ENCODE measurements around the gene C2CD2L.
A peak's percentile ranks its signal among the peaks of the same experiment; 100 is the strongest.
"Not testable (repeated sequence)": the region's sequence is repeated elsewhere in the genome, so short reads cannot be mapped to it uniquely, and the experiment has no call there.

The C2CD2L gene

GRCh38 chr11:119106564-119107537 is at the start of gene C2CD2L:
Gene C2CD2L (plus strand): TSS chr11:119107344. CDS start chr11:119107742, 398 bp downstream.
- FAIRE-seq = peak; percentile 30

- FAIRE-seq = not testable (repeated sequence)
Observed at GRCh38 chr11:119059128-119059527, 48.0 kb upstream of the C2CD2L start.

GRCh38 chr11:119061256-119061655 is 45.9 kb upstream of the C2CD2L start:
- no peak for FAIRE-seq

GRCh38 chr11:119062779-119063178 is 44.4 kb upstream of the C2CD2L start:
- no peak for FAIRE-seq

GRCh38 chr11:119065369-119065768 is 41.8 kb upstream of the C2CD2L start:
- FAIRE-seq = no peak

GRCh38 chr11:119067371-119068222 is 39.5 kb upstream of the C2CD2L start, which contains the start of gene VPS11:
Gene VPS11 (plus strand): TSS chr11:119067818. CDS start chr11:119067824, 6 bp downstream.
- FAIRE-seq = peak; percentile 90

GRCh38 chr11:119077839-119078238 is 29.3 kb upstream of the C2CD2L start:
- FAIRE-seq = no peak

GRCh38 chr11:119078675-119079420 is 28.3 kb upstream of the C2CD2L start:
- no peak for FAIRE-seq

GRCh38 chr11:119081682-119082260 is 25.4 kb upstream of the C2CD2L start:
- FAIRE-seq = no peak

GRCh38 chr11:119084663-119085436 is 22.3 kb upstream of the C2CD2L start, which contains the start of gene HMBS:
Gene HMBS (plus strand): TSS chr11:119084881. CDS start chr11:119085034, 153 bp downstream.
- peak; percentile 93 for FAIRE-seq

- no peak for FAIRE-seq
Observed at GRCh38 chr11:119085437-119085847, 21.7 kb upstream of the C2CD2L start.

GRCh38 chr11:119087123-119087522 is 20.0 kb upstream of the C2CD2L start:
- FAIRE-seq = no peak

- no peak for FAIRE-seq
Observed at GRCh38 chr11:119087747-119088241, 19.4 kb upstream of the C2CD2L start.

- FAIRE-seq = no peak
Observed at GRCh38 chr11:119088406-119088805, 18.7 kb upstream of the C2CD2L start.

GRCh38 chr11:119089319-119089718 is 17.8 kb upstream of the C2CD2L start:
- FAIRE-seq = no peak

GRCh38 chr11:119091178-119091577 is 16.0 kb upstream of the C2CD2L start:
- no peak for FAIRE-seq

GRCh38 chr11:119091966-119092879 is 14.9 kb upstream of the C2CD2L start:
- no peak for FAIRE-seq

- no peak for FAIRE-seq
Observed at GRCh38 chr11:119092880-119093842, 14.0 kb upstream of the C2CD2L start.

Measured in G401.6 (cell line).